Measurements from ENCODE around the gene SPECC1L.

The SPECC1L gene

GRCh38 chr22:24357547-24357946 lies 86.9 kb downstream of the SPECC1L start:
- H3K4me3 ChIP-seq (ENCODE audit: low read depth, low read length) = no peak overlapping the region
- no peak for TF ChIP-seq CTCF (IDR thresholded peaks at IDR 0.05; ENCODE audit: low read depth, low read length)

- no peak for TF ChIP-seq CTCF (IDR thresholded peaks at IDR 0.05; ENCODE audit: low read depth, low read length)
Measured at GRCh38 chr22:24358105-24358836, 87.6 kb downstream of the SPECC1L start.

GRCh38 chr22:24359452-24360120 lies 89.0 kb downstream of the SPECC1L start:
- TF ChIP-seq CTCF (IDR thresholded peaks at IDR 0.05; ENCODE audit: low read depth, low read length) = no peak
- no peak overlapping the region for H3K4me3 ChIP-seq (ENCODE audit: low read depth, low read length)

More at GRCh38 chr22:24358105-24358836, 87.6 kb downstream of the SPECC1L start:
- H3K4me3 ChIP-seq (ENCODE audit: low read depth, low read length) = no peak overlapping the region

GRCh38 chr22:24361976-24362646 lies 91.5 kb downstream of the SPECC1L start:
- no peak for TF ChIP-seq CTCF (IDR thresholded peaks at IDR 0.05; ENCODE audit: low read depth, low read length)
- no peak overlapping the region for H3K4me3 ChIP-seq (ENCODE audit: low read depth, low read length)

GRCh38 chr22:24363243-24363642 lies 92.6 kb downstream of the SPECC1L start:
- TF ChIP-seq CTCF (IDR thresholded peaks at IDR 0.05; ENCODE audit: low read depth, low read length) = no peak
- no peak overlapping the region for H3K4me3 ChIP-seq (ENCODE audit: low read depth, low read length)

- TF ChIP-seq CTCF (IDR thresholded peaks at IDR 0.05; ENCODE audit: low read depth, low read length) = no peak
- no peak overlapping the region for H3K4me3 ChIP-seq (ENCODE audit: low read depth, low read length)
Measured at GRCh38 chr22:24366701-24367100, 96.1 kb downstream of the SPECC1L start.

- TF ChIP-seq CTCF (IDR thresholded peaks at IDR 0.05; ENCODE audit: low read depth, low read length) = no peak
- no peak overlapping the region for H3K4me3 ChIP-seq (ENCODE audit: low read depth, low read length)
Measured at GRCh38 chr22:24367841-24368240, 97.2 kb downstream of the SPECC1L start.
